LNCAP (cell line): ENCODE data around the gene TRAF2.

Source experiments
- TF ChIP-seq, protein P1 (sequence below): fragments of 450-650 bp; IDR thresholded peaks from 2 replicates; pipeline ENCODE4 v1.5.1; 2017; ENCODE audit warnings: mild to moderate bottlenecking

Gene TRAF2

DNA sequence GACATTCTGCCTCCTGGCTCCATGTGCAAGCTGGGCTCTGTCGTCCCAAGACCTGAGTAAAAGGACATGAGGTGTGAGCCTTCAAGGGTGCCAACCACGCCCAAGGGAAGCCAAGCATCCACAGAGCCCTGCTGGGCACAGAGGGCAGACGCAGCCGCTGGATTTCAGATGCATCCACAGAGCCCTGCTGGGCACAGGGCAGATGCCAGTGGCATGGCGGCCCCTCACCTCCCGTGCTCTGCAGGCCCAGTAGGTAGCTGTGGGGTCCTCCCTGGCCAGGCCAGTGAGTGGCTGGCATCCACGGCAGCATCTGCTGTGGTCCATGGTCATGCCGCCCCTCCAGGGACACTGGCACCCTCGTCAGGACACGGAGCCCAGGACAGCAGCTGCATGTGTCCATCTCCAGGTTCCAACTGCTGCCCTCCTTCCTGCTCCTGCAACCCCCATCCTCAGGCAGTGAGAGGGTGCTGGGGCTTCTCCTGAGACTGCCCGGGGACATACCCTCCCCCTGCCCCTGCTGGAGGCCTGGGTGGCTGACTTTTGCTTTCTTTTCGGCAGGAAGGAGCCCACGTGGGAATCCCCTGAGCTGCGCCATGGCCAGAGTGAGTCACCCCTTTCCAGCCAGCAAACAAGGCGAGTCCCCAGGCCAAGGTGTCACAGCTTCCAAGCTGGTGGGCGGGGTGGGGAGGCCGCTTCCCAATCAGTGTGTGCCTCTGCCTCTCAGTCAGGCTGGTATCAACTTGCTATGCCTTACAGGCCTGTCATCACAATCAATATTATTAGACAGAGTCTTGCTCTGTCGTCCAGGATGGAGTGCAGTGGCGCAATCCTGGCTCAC, 4.0 kb upstream of the TRAF2 start:
- TF ChIP-seq, protein P1, sequence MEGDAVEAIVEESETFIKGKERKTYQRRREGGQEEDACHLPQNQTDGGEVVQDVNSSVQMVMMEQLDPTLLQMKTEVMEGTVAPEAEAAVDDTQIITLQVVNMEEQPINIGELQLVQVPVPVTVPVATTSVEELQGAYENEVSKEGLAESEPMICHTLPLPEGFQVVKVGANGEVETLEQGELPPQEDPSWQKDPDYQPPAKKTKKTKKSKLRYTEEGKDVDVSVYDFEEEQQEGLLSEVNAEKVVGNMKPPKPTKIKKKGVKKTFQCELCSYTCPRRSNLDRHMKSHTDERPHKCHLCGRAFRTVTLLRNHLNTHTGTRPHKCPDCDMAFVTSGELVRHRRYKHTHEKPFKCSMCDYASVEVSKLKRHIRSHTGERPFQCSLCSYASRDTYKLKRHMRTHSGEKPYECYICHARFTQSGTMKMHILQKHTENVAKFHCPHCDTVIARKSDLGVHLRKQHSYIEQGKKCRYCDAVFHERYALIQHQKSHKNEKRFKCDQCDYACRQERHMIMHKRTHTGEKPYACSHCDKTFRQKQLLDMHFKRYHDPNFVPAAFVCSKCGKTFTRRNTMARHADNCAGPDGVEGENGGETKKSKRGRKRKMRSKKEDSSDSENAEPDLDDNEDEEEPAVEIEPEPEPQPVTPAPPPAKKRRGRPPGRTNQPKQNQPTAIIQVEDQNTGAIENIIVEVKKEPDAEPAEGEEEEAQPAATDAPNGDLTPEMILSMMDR, result no peak

DNA sequence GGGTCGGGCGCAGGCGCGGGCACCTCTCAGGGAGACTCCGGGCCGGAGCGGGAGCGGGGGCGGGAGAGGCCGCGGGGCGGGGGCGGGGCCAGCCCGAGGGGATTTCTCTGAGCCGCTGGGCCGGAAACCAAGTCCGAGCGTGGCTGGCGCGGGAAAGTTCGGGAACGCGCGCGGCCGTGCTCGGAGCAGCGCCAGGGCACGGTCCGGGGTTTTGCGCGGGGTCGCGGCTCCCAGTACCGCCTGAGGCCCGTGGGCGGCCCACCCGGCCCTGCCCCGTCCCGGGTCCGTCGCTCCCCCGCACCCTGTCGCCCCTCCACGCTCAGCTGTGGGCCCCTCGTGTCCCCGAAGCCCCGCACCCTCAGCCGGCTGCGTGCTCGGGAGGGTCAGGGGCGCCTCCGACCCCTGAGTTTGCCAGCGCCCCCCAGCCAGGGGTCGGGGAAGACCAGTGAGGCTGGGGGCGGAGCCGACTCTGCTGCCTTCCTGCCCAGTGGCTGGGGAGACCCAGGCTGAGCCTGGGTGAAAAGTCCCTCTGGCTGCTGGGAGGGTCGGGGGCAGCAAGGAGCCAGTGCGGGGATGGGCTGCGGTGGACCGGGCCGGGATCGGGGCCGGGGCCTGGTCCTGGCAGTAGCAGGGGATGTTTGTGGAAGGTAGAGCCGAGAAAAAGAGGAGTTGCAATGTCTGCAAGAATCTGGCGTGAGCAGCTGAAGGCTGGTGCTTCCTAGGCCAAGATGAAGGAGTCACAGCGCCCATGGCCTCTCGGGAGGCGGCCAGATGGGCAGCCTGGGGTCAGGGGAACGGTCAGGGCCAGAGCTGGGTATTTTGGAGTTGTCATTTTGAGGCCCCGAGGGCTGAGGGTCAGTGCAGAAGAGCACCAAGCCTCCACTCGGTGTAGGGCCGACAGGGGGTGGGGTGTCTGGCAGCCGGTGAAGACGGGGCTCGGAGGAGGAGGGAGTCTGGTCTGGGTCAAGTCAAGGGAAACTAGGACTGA, 588 bp downstream of the TRAF2 start:
- TF ChIP-seq, protein P1, result no peak

DNA sequence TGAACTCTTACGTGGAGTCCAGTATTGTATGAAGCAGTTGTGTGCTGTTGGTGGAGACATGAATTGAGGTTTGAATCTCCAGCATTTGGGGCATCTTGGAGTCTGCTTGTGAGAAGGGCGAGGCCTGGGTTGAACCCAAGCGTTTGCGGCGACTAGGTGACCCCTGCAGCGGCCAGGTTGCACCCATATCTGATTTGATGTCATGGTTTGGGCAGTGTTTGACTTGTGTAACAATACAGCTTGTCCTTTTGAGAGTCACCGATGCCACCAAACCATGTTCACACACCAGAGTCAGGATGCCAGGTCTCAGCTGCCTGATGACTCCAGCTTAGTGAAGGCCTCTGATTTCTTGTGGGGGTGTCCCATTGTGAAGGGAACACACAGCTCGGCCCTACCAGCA, 2.1 kb downstream of the TRAF2 start:
- TF ChIP-seq, protein P1, result no peak

DNA sequence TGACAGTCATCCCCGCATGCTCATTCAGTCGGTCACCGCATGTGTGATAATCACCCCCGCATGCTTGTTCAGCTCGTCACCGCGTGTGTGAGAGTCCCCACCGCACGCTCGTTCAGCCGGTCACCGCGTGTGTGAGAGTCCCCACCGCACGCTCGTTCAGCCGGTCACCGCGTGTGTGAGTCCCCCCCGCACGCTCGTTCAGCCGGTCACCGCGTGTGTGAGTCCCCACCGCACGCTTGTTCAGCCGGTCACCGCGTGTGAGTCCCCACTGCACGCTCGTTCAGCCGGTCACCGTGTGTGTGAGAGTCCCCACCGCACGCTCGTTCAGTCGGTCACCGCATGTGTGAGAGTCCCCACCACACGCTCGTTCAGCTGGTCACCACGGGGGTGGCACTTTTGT, 3.5 kb downstream of the TRAF2 start:
- TF ChIP-seq, protein P1, result no peak

DNA sequence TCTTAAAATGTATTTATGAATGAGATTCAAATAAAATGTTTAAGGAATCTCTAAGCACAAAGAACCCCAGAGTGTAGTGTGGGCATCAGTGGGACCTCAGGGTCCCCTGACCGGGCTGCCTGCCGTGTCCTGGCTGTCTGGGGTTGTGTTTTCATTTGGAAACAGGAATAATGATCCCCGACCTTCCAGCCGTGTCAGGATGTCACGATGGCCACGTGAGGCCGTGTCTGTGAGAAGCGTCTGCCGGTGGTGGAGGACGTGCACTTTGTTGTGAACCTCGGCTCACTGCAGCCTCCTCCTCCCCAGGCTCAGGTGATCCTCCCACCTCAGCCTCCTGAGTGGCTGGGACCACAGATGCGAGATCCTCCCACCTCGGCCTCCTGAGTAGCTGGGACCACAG, 4.3 kb downstream of the TRAF2 start:
- TF ChIP-seq, protein P1, result no peak

DNA sequence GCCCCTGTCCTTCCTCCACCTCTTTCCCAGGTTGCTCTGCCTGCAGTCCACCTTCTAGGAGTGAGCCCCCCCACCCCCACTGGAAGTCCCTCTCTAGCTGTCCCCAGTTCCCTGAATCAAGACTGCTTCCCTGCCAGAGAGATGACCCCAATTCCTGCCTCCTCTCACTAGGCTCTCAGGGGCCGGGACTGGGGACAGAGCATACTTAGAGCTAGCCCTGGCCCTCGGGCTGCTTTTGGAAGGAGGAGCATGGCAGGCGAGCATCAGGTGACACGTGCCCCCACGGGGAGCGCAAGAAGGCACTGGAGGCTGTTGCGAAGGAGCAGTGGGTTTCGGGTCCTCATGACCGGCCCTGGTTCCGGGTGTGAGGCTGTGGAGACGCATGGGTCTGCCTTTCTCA, 9.7 kb downstream of the TRAF2 start:
- TF ChIP-seq, protein P1, result no peak

DNA sequence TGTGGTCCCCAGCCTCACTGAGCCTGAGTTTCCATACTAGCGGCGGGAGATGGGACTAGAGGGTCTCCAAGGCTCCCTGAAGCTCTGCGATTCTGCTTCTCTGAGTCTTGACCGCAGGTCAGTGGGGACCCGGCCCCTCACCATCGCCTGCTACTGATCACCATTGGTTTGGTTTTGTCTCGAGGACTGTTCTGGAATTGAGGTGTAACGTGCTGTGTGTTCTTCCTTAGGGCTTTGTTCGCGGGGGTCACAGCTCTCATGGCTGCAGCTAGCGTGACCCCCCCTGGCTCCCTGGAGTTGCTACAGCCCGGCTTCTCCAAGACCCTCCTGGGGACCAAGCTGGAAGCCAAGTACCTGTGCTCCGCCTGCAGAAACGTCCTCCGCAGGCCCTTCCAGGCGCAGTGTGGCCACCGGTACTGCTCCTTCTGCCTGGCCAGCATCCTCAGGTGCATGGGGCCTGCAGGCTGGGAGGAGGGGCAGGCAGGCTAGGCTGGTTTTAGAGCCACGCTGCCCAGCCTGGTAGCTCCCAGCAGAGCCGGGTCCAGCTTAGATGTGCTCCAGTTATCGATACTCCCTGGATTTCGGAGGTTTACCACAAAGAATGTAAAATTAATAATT, 12.3 kb downstream of the TRAF2 start:
- TF ChIP-seq, protein P1, result no peak
